HFFc6 (cell line): ENCODE results near the gene FARS2. TPM values are rescaled to one million over a fixed set of nuclear protein-coding genes. Genes with fewer than 3 reads are reported as not detected.

Experiments used
- DNase-seq: peaks from one replicate; pipeline ENCODE4 v3.0.0-alpha.2; 2018
- H3K27ac Mint-ChIP-seq: 2 replicates; pipeline ENCODE4 v1.8.0; 2020; ENCODE audit warnings: mild to moderate bottlenecking, mixed read lengths
- H3K27me3 Mint-ChIP-seq: 2 replicates; pipeline ENCODE4 v1.8.0; 2021; ENCODE audit warnings: mild to moderate bottlenecking, moderate library complexity, mixed read lengths; ENCODE audit not compliant: insufficient read depth
- H3K36me3 Mint-ChIP-seq: 2 replicates; pipeline ENCODE4 v1.8.0; 2021; ENCODE audit warnings: low read depth, mixed read lengths
- H3K4me1 Mint-ChIP-seq: 2 replicates; pipeline ENCODE4 v1.8.0; 2020; ENCODE audit warnings: low read depth, mixed read lengths
- H3K4me3 Mint-ChIP-seq: 2 replicates; pipeline ENCODE4 v1.8.0; 2020; ENCODE audit warnings: mild to moderate bottlenecking, moderate library complexity, mixed read lengths
- H3K9me3 Mint-ChIP-seq: 2 replicates; pipeline ENCODE4 v1.8.0; 2020; ENCODE audit warnings: mild to moderate bottlenecking, mixed read lengths
- total RNA-seq, 6 experiments: library from RNA; stranded (reverse); fragmentation: NEBNext Ultra II Directional; extraction: Animal tissue kit (Norgen Biotek cat#: 25700); gene quantifications; 2 replicates in 1 of 6; 3 replicates in 5 of 6; pipeline ENCODE4 v1.2.3, GENCODE V29; 2021
- TF ChIP-seq, protein P1 (sequence below): fragments of 200-600 bp; sonication (generic); IDR thresholded peaks from 2 replicates; pipeline ENCODE4 v1.5.0; 2021; ENCODE audit warnings: antibody characterized with exemption, mild to moderate bottlenecking

The FARS2 gene
- total RNA-seq, 6 experiments from 2014 or later = 11.5 to 16.4 (median 13.1) TPM

DNA sequence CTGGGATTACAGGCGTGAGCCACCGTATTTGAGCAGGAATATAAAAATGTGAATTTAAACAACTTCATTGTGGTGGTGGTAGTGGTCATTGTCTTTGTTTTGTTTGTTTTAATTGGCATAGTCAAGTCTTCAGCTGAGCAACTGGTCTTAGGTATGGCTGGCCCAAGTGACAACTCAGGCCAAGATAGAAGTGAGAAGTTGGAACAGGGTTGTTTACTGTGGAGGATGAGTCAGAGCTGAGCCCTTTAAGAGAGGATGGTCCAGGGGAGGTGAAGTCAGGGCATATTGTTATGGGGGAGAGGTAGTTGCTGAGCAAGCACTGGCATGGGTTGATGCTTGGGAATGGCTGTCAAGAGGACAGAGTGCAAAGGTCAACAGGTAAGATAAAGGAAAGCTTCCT is 308.2 kb downstream of the FARS2 start:
- Mint-ChIP-seq H3K36me3 (0 out of 2 replicates have a peak, but pooled peaks cover 4% of the 10 kb centered on the region), H3K4me3 (no peak overlapping the region), H3K27ac (no peak overlapping the region; the same call in 1 of the 2 replicates), H3K9me3 (no peaks in the 10 kb centered on the region), H3K27me3 (no peaks in the 10 kb centered on the region), H3K4me1 (peaks cover 16% of the 10 kb centered on the region)
- DNase-seq = no peak
- TF ChIP-seq, protein P1, sequence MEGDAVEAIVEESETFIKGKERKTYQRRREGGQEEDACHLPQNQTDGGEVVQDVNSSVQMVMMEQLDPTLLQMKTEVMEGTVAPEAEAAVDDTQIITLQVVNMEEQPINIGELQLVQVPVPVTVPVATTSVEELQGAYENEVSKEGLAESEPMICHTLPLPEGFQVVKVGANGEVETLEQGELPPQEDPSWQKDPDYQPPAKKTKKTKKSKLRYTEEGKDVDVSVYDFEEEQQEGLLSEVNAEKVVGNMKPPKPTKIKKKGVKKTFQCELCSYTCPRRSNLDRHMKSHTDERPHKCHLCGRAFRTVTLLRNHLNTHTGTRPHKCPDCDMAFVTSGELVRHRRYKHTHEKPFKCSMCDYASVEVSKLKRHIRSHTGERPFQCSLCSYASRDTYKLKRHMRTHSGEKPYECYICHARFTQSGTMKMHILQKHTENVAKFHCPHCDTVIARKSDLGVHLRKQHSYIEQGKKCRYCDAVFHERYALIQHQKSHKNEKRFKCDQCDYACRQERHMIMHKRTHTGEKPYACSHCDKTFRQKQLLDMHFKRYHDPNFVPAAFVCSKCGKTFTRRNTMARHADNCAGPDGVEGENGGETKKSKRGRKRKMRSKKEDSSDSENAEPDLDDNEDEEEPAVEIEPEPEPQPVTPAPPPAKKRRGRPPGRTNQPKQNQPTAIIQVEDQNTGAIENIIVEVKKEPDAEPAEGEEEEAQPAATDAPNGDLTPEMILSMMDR = no peak

DNA sequence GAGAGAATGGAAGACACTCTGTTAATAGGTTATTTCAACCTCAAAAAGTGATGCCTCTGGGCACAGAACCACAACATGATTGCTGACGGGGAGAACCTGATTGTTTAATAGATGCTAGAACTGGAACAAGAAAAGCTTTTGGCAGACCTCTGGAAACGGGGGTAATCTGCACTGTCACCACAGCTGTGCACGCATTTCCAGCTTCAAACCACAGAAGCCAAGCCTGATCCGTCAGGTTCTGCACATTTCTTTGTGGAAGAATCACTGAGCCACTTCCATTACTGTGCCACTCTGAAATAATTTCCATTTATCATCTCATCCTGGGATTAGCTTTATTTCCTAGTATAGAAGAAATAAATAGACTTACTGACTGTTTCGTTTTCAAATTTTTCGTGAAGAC is 309.3 kb downstream of the FARS2 start:
- Mint-ChIP-seq H3K4me1 (peaks cover 8% of the 10 kb centered on the region), H3K36me3 (0 out of 2 replicates have a peak, but pooled peaks cover 6% of the 10 kb centered on the region), H3K4me3 (no peak overlapping the region), H3K27ac (no peak overlapping the region), H3K27me3 (no peaks in the 10 kb centered on the region), H3K9me3 (no peaks in the 10 kb centered on the region)
- no peak for DNase-seq
- TF ChIP-seq, protein P1 = no peak

DNA sequence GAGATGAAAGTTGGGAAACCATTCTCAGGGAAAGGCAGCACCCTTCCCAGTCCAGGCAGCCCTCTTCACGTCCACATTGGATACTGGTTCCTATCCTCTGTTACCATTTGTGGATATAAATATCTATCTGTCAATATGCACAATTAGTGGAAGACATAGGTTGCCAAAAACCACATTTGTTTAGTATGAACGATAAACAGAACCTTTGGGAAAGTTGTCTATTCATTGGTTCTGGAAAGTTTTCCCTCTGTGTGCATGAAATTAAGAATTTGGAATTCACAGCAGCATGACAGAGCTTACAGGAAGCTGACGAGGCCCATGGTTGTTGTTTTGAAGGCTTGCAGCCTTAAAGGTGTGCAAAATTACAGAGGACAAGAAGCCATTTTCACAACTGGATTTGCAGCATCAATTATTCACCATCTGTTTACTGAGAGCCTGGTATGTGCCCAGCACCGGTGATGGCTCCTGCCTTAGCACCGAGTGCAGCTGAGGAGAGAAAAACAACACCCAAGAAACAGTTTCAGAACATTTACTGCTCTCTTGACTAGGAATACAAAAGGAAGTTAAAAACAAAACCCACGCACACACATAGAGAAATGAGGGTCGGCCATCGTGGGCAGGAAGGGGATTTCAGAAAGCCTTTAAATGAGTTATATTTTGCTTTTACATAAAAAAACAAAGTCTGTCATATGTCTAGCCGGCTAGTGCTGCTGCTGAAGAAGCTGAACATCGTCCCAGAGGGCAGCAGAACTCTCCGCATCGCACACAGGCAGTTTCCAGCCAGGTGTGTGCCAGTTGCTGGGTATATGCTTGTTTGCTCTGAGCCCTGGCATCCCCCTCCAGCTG is 319.6 kb downstream of the FARS2 start:
- Mint-ChIP-seq H3K36me3 (peaks cover 3% of the 10 kb centered on the region), H3K27me3 (no peaks in the 10 kb centered on the region; the same call in 1 of the 2 replicates), H3K4me3 (no peak overlapping the region), H3K4me1 (peaks cover 17% of the 10 kb centered on the region), H3K27ac (no peak overlapping the region), H3K9me3 (peaks cover 3% of the 10 kb centered on the region)
- no peak for DNase-seq
- TF ChIP-seq, protein P1 = no peak

DNA sequence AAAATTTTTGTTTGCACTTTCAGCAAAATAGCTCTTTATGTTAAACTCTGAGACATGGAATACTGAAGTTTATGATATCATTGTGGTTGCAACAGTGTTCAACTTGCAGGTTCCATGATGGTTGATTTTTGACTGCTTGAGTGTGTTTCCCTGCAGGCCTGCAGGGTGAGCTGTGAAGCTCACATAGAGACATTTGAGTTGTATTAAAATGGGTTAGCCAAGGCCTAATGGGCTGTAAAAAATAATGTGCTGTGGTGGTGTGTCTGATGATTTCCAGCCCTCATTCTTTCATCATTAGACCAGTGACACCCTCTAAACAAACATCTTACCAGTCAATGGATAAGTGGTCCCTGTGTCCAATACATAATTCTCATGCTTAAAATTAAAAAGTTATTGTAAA is 321.4 kb downstream of the FARS2 start:
- DNase-seq = no peak
- H3K27ac Mint-ChIP-seq = no peak overlapping the region
- TF ChIP-seq, protein P1 = peak; percentile 35

DNA sequence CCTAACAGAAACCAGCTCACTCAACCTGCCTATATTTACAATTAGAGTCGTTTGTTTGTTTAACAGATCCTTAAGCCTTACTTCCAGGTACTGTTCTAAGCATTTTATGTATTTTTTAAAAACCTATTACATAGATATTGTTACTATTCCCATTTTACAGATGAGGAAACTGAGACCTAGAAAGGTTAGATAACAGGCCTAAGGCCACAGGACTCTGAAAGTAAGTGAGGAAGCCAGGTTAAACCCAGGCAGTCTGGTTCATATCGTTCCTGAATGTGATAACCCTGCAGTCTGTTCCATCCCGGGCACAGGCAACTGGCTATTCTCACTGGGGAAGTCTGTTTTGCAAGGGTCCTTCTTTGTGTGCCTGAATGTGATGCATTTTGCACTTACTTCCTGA is 322.2 kb downstream of the FARS2 start:
- Mint-ChIP-seq H3K9me3 (peaks cover 10% of the 10 kb centered on the region), H3K36me3 (peaks cover 10% of the 10 kb centered on the region), H3K27me3 (no peaks in the 10 kb centered on the region; the same call in 1 of the 2 replicates), H3K27ac (peak overlapping the region; percentile 94), H3K4me3 (peak overlapping the region; percentile 82), H3K4me1 (peaks cover 17% of the 10 kb centered on the region)
- no peak for DNase-seq
- TF ChIP-seq, protein P1 = no peak

More for the DNA sequence above, 321.4 kb downstream of the FARS2 start:
- H3K36me3 Mint-ChIP-seq = peaks cover 10% of the 10 kb centered on the region
- H3K27me3 Mint-ChIP-seq = no peaks in the 10 kb centered on the region; the same call in 1 of the 2 replicates
- no peak overlapping the region for H3K4me3 Mint-ChIP-seq
- H3K9me3 Mint-ChIP-seq = peaks cover 10% of the 10 kb centered on the region
- H3K4me1 Mint-ChIP-seq = peaks cover 17% of the 10 kb centered on the region
